Raji (cell line): Measurements from ENCODE around the gene RUNX2.

Source experiments
- POLR2A ChIP-seq: IDR thresholded peaks from 2 replicates; pipeline ENCODE4 v1.6.1; 2011; ENCODE audit warnings: low read depth, low read length, control low read depth; ENCODE audit not compliant: insufficient read depth

Gene RUNX2

GRCh38 chr6:45681860-45682511, 353.9 kb downstream of the RUNX2 start:
- TF ChIP-seq POLR2A: no peak

- TF ChIP-seq POLR2A: no peak
Observed at GRCh38 chr6:45684476-45684875, 356.3 kb downstream of the RUNX2 start.

GRCh38 chr6:45685076-45685475, 356.9 kb downstream of the RUNX2 start:
- no peak for TF ChIP-seq POLR2A

- no peak for TF ChIP-seq POLR2A
Observed at GRCh38 chr6:45686841-45687569, 358.9 kb downstream of the RUNX2 start.

GRCh38 chr6:45687570-45687969, 359.4 kb downstream of the RUNX2 start:
- no peak for TF ChIP-seq POLR2A

GRCh38 chr6:45688180-45688579, 360.1 kb downstream of the RUNX2 start:
- TF ChIP-seq POLR2A: no peak

GRCh38 chr6:45689926-45690615, 361.9 kb downstream of the RUNX2 start:
- no peak for TF ChIP-seq POLR2A

GRCh38 chr6:45690846-45691245, 362.7 kb downstream of the RUNX2 start:
- no peak for TF ChIP-seq POLR2A

- no peak for TF ChIP-seq POLR2A
Observed at GRCh38 chr6:45691426-45691825, 363.3 kb downstream of the RUNX2 start.

GRCh38 chr6:45692021-45692420, 363.9 kb downstream of the RUNX2 start:
- no peak for TF ChIP-seq POLR2A

GRCh38 chr6:45696738-45697137, 368.6 kb downstream of the RUNX2 start:
- no peak for TF ChIP-seq POLR2A

GRCh38 chr6:45697605-45698004, 369.5 kb downstream of the RUNX2 start:
- no peak for TF ChIP-seq POLR2A

GRCh38 chr6:45698046-45698445, 369.9 kb downstream of the RUNX2 start:
- no peak for TF ChIP-seq POLR2A

GRCh38 chr6:45699663-45700062, 371.5 kb downstream of the RUNX2 start:
- no peak for TF ChIP-seq POLR2A

- no peak for TF ChIP-seq POLR2A
Observed at GRCh38 chr6:45702849-45703739, 375.0 kb downstream of the RUNX2 start.
